ENCODE results near the gene STIP1. TPM values are rescaled to one million over a fixed set of nuclear protein-coding genes. Genes with fewer than 3 reads are reported as not detected.

The STIP1 gene
- total RNA-seq, 2 experiments from 2014 or later: 335 to 340 TPM

DNA sequence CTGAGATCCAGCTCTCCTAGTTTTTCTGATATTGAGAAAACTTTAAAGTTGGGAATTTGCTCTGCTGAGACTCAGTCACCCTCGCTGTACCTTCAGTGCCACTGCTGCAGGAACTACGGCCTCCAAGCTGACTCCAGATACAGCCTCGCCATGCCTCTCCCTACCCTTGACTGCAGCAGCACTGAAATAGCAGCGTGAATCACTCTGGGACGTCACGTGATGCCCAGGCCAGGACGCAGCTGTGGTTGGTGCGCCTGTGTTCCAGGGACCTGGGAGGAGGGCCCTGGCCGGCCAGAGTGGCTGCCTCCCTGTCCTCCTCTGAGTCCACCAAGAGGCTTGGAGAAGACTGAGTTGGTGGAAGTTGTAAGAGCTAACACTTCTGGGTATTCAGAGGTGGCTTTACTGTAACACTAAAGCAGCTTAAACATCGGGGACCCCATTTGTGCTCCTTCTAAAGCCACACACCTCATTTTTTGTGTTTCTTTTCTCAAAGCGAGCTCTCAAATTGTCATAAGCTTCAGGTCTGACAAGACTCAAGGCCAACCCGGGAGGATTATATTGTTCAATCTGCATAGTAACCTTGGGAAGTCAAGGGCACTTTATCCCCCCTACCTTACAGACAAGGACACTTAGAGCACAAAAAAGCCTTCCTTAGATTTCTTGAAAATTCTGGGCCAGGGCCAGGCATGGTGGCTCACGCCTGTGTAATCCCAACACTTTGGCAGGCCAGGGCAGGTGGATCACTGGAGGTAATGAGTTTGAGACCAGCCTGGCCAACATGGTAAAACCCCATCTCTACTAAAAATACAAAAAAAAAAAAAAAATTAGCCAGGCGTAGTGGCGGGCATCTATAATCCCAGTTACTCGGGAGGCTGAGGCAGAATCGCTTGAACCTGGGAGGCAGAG, 4.2 kb upstream of the STIP1 start:
- Mint-ChIP-seq H3K36me3 (ENCODE audit: low read depth) (peaks cover 9% of the 10 kb centered on the region), H3K4me3 (no peak overlapping the region), H3K27me3 (ENCODE audit: low read depth) (no peaks in the 10 kb centered on the region), H3K4me1 (ENCODE audit: low read depth) (peaks cover 57% of the 10 kb centered on the region), H3K27ac (no peak overlapping the region), H3K9me3 (ENCODE audit: insufficient read depth) (no peaks in the 10 kb centered on the region)
- ChIA-PET CTCF (interaction anchor here (1.1 to 1.6 kb wide), 5 partner anchors 15 to 344 kb away, joined by 3 to 5 read pairs (median 5); partner anchors contain the start of genes ESRRA and FERMT3), POLR2A (interaction anchor here (0.6 to 1.5 kb wide), 4 partner anchors 18 to 180 kb away, joined by 3 to 8 read pairs (median 3); partner anchors contain the start of gene FERMT3)
- ATAC-seq (no peak), DNase-seq (peak; percentile 64)

DNA sequence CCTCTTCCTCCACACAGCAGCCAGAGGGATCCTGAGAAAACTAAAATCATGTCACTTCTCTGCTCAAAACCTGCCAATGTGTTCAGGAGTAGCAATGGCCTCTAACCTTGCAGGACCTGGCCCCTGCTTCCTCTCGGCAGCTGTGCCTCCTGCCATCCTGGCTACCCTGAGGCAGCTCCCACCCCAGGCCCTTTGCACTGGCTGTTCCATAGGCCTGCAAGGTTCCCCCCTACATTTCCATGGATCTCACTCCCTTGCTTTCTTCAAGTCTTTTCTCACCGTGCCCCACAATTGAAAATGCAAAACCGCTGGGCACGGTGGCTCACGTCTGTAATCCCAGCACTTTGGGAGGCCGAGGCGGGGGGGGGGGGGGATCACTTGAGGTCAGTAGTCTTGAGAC, 2.1 kb upstream of the STIP1 start:
- Mint-ChIP-seq H3K4me1 (ENCODE audit: low read depth) (peaks cover 48% of the 10 kb centered on the region), H3K27me3 (ENCODE audit: low read depth) (no peaks in the 10 kb centered on the region), H3K27ac (no peak overlapping the region), H3K9me3 (ENCODE audit: insufficient read depth) (no peaks in the 10 kb centered on the region), H3K36me3 (ENCODE audit: low read depth) (peaks cover 15% of the 10 kb centered on the region), H3K4me3 (peak overlapping the region; percentile 93)
- DNase-seq: no peak
- POLR2A ChIA-PET: interaction anchor here (0.7 to 1.1 kb wide), 2 partner anchors 8 to 53 kb away, joined by 3 read pairs; no protein-coding TSS in a partner anchor
- ATAC-seq: no peak
- CTCF ChIA-PET: no interaction called here

DNA sequence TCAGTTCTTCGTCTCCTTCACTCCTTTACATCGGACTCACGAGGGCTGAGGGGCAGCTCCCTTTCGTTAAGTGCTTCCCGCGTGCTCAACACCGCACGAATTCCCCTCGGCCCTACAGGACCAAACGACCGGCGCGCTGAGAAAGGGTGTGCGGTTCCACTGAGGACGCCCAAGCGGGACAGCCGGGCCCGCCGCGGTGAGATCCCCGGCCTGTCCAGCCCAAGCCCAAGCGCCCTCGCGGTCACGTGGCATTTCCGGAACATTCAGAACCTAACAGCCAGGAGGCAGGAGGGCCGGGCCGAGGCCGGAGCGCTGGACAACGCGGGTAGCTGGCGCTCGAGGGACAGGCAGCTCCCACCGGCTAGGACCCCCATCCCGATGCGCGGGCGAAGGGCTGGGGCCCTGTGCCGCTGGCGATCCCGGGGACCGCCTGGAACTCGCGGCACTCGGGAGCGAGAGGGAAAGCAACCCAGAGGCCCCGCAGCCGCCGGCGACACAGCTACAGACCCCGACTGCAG, 737 bp upstream of the STIP1 start:
- H3K27ac Mint-ChIP-seq: peak overlapping the region; percentile 98
- DNase-seq (peak; percentile 60), ATAC-seq (peak; percentile 5)
- POLR2A ChIA-PET: interaction anchor here (0.6 to 9.3 kb wide), 29 partner anchors 10 to 1344 kb away, joined by 3 to 162 read pairs (median 4); partner anchors contain the start of genes BAD, ESRRA, FERMT3 and MACROD1
- H3K36me3 Mint-ChIP-seq (ENCODE audit: low read depth): peaks cover 24% of the 10 kb centered on the region
- CTCF ChIA-PET: interaction anchor here (1.0 to 9.2 kb wide), 10 partner anchors 21 to 186 kb away, joined by 3 to 87 read pairs (median 4); partner anchors contain the start of genes CATSPERZ, ESRRA, FERMT3 and FKBP2
- peak overlapping the region; percentile 93 for H3K4me3 Mint-ChIP-seq
- H3K9me3 Mint-ChIP-seq (ENCODE audit: insufficient read depth): no peaks in the 10 kb centered on the region
- H3K27me3 Mint-ChIP-seq (ENCODE audit: low read depth): no peaks in the 10 kb centered on the region
- peaks cover 53% of the 10 kb centered on the region for H3K4me1 Mint-ChIP-seq (ENCODE audit: low read depth)

DNA sequence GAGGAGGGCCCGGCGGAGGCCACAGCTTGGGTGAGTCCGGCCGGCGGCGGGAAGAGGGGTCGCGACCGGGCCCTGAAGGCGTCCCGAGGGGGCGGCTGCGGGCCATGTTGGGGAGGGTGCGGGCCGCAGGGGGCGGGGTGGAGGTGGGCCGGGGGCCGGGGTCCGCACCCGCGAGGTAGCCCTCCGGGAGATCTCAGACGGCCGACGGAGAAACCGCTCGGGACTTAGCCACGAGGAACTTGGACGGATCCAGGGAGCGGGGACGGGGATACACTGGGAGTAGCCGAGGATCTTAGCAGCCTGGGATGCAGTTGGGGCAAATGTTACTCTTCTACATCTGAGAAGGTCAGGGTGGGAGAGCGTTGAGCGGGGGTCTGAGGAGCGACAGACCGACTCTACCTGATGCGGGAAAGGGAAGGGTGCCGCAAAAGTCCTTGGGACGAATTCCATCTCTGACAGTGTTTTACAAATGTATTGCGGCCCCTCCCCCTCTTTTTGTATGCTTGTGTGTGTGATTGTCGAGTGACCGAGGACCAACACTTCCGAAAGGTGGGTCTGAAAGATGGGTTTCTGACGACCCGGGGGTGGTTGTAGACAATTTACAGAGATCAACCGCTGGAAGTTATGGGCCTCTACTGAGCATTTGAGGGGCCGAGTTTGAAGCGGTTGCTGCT, 658 bp downstream of the STIP1 start:
- H3K27me3 Mint-ChIP-seq (ENCODE audit: low read depth): no peaks in the 10 kb centered on the region
- peak overlapping the region; percentile 98 for H3K27ac Mint-ChIP-seq
- ChIA-PET CTCF (interaction anchor here (0.7 to 9.2 kb wide), 9 partner anchors 10 to 187 kb away, joined by 3 to 87 read pairs (median 3); partner anchors contain the start of genes CATSPERZ, ESRRA, FERMT3 and FKBP2), POLR2A (interaction anchor here (0.6 to 9.3 kb wide), 22 partner anchors 9 to 1345 kb away, joined by 3 to 162 read pairs (median 4); partner anchors contain the start of genes CCDC88B, ESRRA, FERMT3 and MACROD1)
- no peak overlapping the region for H3K4me3 Mint-ChIP-seq
- peaks cover 28% of the 10 kb centered on the region for H3K36me3 Mint-ChIP-seq (ENCODE audit: low read depth)
- DNase-seq (peak; percentile 76), ATAC-seq (peak; percentile 0)
- no peaks in the 10 kb centered on the region for H3K9me3 Mint-ChIP-seq (ENCODE audit: insufficient read depth)
- peaks cover 47% of the 10 kb centered on the region for H3K4me1 Mint-ChIP-seq (ENCODE audit: low read depth)

DNA sequence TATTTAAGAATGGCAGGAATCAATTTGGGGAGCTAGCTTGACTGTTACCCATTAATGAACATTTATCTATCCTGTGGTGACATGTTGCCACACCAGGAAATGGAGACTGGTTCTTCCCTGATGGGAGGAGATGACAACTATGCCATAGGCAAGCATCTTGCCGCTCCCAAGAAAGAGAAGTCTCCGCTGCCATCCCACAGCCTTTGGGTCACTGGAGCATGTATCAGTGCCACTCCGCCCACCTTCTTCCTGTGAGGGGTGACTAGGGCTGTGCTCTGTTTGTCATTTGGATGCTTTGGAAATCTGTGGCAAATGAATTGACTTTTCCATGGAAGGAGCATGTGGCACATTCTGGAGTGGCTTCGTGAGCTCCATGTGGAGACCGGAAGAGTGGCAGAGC, 6.5 kb downstream of the STIP1 start:
- no peak for DNase-seq
- ChIA-PET CTCF (interaction anchor here (1.2 to 9.2 kb wide), 2 partner anchors 13 to 51 kb away, joined by 3 to 87 read pairs; partner anchors contain the start of gene FERMT3), POLR2A (interaction anchor here (9.3 kb wide), 1 partner anchor 14 kb away, joined by 162 read pairs; the partner anchor contains the start of gene FERMT3)
- peaks cover 72% of the 10 kb centered on the region for H3K36me3 Mint-ChIP-seq (ENCODE audit: low read depth)
- no peak overlapping the region for H3K4me3 Mint-ChIP-seq
- H3K27ac Mint-ChIP-seq: no peak overlapping the region
- peaks cover 32% of the 10 kb centered on the region for H3K4me1 Mint-ChIP-seq (ENCODE audit: low read depth)
- H3K9me3 Mint-ChIP-seq (ENCODE audit: insufficient read depth): no peaks in the 10 kb centered on the region
- H3K27me3 Mint-ChIP-seq (ENCODE audit: low read depth): no peaks in the 10 kb centered on the region
- ATAC-seq: no peak

DNA sequence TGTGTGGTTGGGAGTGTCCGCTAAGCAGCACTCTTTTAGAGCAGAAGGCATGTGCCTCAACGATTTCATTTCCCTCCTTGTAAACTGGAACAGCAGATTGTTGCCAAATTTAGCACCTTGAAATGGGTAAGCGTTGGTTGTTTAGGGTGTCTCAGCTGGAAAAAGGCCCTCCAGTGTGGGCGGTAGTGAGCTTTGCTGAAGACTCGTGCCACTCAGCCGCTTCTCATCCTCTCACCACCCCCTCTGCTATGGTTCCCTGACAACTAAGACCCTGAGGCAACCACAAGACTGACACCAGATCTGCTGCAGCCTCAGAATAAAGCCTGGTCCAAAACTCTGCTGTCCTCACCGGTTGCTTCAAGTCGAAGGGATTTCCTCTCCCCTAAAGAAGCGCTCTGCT, 10.7 kb downstream of the STIP1 start:
- H3K4me1 Mint-ChIP-seq (ENCODE audit: low read depth): peaks cover 29% of the 10 kb centered on the region

DNA sequence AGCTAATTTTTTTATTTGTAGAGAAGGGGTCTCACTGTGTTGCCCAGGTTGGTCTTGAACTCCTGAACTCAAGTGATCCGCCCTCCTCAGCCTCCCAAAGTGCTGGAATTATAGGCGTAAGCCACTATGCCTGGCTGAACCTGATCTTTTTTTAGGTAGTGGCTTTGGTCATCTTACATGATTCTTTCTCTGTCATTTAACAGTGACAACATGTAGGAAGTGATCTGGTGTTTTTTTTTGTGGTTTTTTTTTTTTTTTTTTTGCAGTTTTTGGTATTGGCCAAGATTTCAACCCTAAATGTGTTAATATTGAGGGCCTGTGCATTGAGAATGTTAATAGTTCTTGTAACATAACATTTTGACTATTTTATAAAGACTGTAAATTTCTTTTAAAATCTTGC, 12.5 kb downstream of the STIP1 start:
- POLR2A ChIA-PET: interaction anchor here (0.9 kb wide), 1 partner anchor 10 kb away, joined by 3 read pairs; no protein-coding TSS in a partner anchor

More for the DNA sequence above, 10.7 kb downstream of the STIP1 start:
- H3K9me3 Mint-ChIP-seq (ENCODE audit: insufficient read depth): no peaks in the 10 kb centered on the region
- no peak overlapping the region for H3K27ac Mint-ChIP-seq
- POLR2A ChIA-PET: interaction anchor here (3.6 kb wide), 1 partner anchor 10 kb away, joined by 21 read pairs; the partner anchor contains the start of gene STIP1
- H3K27me3 Mint-ChIP-seq (ENCODE audit: low read depth): no peaks in the 10 kb centered on the region
- DNase-seq (no peak), ATAC-seq (no peak)
- peaks cover 86% of the 10 kb centered on the region for H3K36me3 Mint-ChIP-seq (ENCODE audit: low read depth)
- CTCF ChIA-PET: interaction anchor here (1.9 to 2.7 kb wide), 4 partner anchors 8 to 108 kb away, joined by 4 to 11 read pairs (median 8); partner anchors contain the start of gene FERMT3
- no peak overlapping the region for H3K4me3 Mint-ChIP-seq

DNA sequence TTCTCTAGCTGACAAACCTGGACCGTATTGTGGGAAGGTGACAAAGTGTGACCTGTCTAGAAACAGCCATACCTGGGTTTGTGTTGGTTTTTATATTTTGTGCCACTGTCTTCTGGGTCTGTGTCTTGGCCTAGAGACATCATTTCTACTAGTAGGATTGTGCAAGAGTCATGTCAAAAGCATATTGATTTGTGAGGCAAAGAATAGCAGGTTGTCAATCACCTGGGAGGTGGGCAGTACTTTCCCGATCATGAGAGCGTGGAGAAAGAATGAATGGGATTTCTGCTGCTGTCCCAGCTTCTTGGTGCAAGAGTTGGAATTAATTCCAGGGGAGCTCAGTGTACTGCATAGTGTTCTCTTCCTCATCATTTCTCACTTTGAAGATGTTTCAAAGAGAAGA, 15.6 kb downstream of the STIP1 start:
- no peak for ATAC-seq
- peaks cover 53% of the 10 kb centered on the region for H3K4me1 Mint-ChIP-seq (ENCODE audit: low read depth)
- no peaks in the 10 kb centered on the region for H3K9me3 Mint-ChIP-seq (ENCODE audit: insufficient read depth)
- ChIA-PET POLR2A (no interaction called here), CTCF (interaction anchor here (0.9 kb wide), 1 partner anchor 25 kb away, joined by 4 read pairs; no protein-coding TSS in a partner anchor)
- H3K27ac Mint-ChIP-seq: no peak overlapping the region
- H3K27me3 Mint-ChIP-seq (ENCODE audit: low read depth): no peaks in the 10 kb centered on the region
- no peak overlapping the region for H3K4me3 Mint-ChIP-seq
- peaks cover 85% of the 10 kb centered on the region for H3K36me3 Mint-ChIP-seq (ENCODE audit: low read depth)
- DNase-seq: no peak

More for the DNA sequence above, 12.5 kb downstream of the STIP1 start:
- H3K36me3 Mint-ChIP-seq (ENCODE audit: low read depth): peaks cover 89% of the 10 kb centered on the region
- H3K27ac Mint-ChIP-seq: no peak overlapping the region
- no peak overlapping the region for H3K4me3 Mint-ChIP-seq
- no peak for ATAC-seq
- H3K9me3 Mint-ChIP-seq (ENCODE audit: insufficient read depth): no peaks in the 10 kb centered on the region
- no peaks in the 10 kb centered on the region for H3K27me3 Mint-ChIP-seq (ENCODE audit: low read depth)
- CTCF ChIA-PET: no interaction called here
- peaks cover 29% of the 10 kb centered on the region for H3K4me1 Mint-ChIP-seq (ENCODE audit: low read depth)
- DNase-seq: no peak

DNA sequence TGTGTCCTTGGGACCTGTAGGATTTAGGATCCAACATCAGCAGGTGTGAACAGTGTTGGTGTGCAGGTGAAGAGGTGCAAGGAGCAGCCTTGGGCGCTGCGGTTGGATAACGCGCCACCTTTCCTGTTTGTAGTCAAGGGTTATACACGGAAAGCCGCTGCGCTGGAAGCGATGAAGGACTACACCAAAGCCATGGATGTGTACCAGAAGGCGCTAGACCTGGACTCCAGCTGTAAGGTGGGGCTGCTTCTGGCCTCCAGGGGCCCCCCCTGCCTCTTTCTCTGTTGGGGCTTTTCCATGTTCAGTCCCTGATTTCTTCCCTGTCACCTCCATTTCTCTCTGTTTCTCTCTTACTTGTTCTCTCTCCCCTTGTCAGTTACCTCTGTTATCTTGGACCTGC, 17.0 kb downstream of the STIP1 start:
- POLR2A ChIA-PET: interaction anchor here (1.3 to 9.2 kb wide), 4 partner anchors 14 to 101 kb away, joined by 3 to 162 read pairs (median 48); partner anchors contain the start of genes ESRRA and STIP1
- DNase-seq (no peak), ATAC-seq (no peak)
- H3K4me1 Mint-ChIP-seq (ENCODE audit: low read depth): peaks cover 42% of the 10 kb centered on the region
- H3K27me3 Mint-ChIP-seq (ENCODE audit: low read depth): no peaks in the 10 kb centered on the region
- CTCF ChIA-PET: interaction anchor here (4.1 to 6.9 kb wide), 7 partner anchors 13 to 100 kb away, joined by 23 to 165 read pairs (median 57); partner anchors contain the start of genes BAD, CATSPERZ, ESRRA and FKBP2
- H3K9me3 Mint-ChIP-seq (ENCODE audit: insufficient read depth): no peaks in the 10 kb centered on the region
- peaks cover 86% of the 10 kb centered on the region for H3K36me3 Mint-ChIP-seq (ENCODE audit: low read depth)
- H3K4me3 Mint-ChIP-seq: no peak overlapping the region
- peak overlapping the region; percentile 66 for H3K27ac Mint-ChIP-seq

DNA sequence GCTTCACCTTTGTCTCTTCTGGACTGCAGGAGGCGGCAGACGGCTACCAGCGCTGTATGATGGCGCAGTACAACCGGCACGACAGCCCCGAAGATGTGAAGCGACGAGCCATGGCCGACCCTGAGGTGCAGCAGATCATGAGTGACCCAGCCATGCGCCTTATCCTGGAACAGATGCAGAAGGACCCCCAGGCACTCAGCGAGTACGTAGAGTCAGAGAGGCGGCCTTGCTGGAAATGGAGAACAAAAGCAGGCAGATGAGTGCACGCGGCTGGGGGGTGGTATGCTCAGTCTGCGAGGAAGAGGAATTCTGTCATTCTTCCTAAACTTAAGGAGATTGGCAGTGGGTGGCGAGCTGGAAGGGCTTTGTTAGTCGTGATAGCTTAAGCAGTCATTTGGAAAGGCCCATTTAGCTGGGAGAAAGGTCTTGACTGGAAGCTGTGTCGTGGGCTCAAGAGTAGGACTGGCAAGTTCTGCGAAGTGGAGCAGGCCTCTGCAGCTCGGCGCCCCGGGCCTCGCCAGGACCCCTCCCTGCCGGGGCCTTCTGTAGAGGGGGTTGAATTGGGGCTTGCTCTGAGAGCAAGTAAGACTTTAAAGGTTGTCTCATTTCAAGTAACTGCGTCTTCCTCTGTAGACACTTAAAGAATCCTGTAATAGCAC, 17.6 kb downstream of the STIP1 start:
- Mint-ChIP-seq H3K9me3 (ENCODE audit: insufficient read depth) (no peaks in the 10 kb centered on the region), H3K4me1 (ENCODE audit: low read depth) (peaks cover 42% of the 10 kb centered on the region), H3K27ac (peak overlapping the region; percentile 72), H3K36me3 (ENCODE audit: low read depth) (peaks cover 85% of the 10 kb centered on the region), H3K27me3 (ENCODE audit: low read depth) (no peaks in the 10 kb centered on the region), H3K4me3 (no peak overlapping the region)
- no peak for ATAC-seq
- DNase-seq: no peak
- POLR2A ChIA-PET: interaction anchor here (1.3 to 9.2 kb wide), 5 partner anchors 15 to 101 kb away, joined by 3 to 162 read pairs (median 54); partner anchors contain the start of genes ESRRA, NUDT22, STIP1 and TRPT1
- CTCF ChIA-PET: interaction anchor here (1.1 to 6.9 kb wide), 13 partner anchors 8 to 139 kb away, joined by 4 to 165 read pairs (median 23); partner anchors contain the start of genes BAD, CATSPERZ, ESRRA and FKBP2
